Measurements from ENCODE around the gene EXOC3.
"Not testable (repeated sequence)": the region's sequence is repeated elsewhere in the genome, so short reads cannot be mapped to it uniquely, and the experiment has no call there.

EXOC3 gene

DNA sequence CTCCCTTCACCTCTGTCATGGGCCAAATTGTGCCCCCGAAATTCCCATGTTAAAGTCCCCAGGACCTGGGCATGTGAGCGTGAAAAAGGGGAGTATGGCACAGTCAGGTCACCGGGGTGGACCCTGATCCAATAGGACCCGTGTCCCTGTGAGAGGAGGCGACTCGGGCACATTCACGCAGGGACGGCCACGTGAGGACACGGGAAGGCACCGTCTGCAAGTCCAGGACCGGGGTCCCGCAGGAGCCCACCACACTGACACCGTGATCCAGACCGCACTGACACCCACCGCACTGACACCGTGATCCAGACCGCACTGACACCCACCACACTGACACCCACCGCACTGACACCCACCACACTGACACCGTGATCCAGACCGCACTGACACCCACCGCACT, 43.6 kb downstream of the EXOC3 start:
- DNase-seq (ENCODE audit: low spot score) = not testable (repeated sequence)

DNA sequence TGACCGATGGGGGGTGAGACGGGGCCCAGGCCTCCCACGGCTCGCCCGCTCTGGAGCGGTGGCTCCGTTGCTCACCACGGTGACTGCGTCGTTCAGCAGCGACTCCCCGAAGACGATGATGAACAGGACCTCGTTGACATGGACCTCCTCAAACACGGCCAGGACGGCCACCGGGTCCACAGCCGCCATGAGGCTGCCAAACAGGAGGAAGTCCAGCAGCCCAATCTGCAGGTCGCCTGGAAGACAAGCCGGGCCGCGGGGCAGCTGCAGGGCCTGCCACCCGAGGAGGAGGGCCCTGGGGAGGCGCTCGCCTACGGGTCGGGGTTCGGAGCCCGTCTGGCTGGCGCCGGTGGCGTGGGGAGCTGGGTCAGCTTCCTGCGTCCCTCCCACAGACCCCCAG, 45.3 kb downstream of the EXOC3 start:
- no peak for DNase-seq (ENCODE audit: low spot score)

DNA sequence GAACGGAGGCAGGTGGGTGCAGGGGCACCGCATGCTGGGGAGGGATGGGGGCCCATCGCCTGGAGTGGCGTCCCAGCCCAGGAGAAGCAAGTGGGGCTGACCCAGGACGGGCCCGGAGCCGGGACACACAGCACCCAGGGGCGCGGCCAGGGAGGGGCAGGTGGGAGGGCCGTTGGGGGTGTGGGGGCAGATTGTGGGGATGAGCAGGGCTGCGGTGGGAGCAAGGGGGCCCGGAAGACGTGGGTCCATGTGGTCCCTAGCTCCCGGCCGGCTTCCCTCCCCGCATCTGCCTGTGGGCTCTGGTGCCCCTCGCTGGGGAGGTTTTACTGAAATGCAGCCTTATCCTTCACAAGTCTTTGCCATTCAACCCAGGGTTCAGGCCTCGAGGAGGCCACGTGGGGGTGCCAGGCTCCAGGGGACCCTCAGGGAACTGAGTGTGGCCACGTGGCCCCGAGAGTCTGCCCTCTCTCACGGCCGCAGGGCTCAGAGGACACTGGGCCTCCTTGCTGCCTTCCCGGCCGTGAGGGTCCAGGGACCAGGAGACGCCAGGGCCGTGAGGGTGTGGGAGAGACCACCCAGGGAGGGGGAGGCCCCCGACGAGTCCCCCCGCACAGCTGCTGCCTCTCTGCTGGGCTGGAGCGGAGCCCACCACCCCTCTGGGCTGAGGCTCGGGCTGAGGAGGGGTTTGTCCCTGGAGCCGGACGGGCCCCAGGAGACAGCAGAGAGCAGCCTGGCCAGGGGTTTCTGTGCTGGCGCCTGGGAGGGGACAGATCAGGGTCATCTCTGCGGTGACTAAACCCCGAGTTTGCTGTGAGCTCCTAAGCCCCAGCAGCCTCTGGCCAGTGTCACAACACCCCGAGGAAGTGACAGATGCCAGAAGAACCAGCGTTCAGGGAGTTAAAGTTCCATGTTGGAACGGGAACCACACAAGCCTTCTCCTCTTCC, 46.0 kb downstream of the EXOC3 start:
- peak; percentile 37 for DNase-seq (ENCODE audit: low spot score)

DNA sequence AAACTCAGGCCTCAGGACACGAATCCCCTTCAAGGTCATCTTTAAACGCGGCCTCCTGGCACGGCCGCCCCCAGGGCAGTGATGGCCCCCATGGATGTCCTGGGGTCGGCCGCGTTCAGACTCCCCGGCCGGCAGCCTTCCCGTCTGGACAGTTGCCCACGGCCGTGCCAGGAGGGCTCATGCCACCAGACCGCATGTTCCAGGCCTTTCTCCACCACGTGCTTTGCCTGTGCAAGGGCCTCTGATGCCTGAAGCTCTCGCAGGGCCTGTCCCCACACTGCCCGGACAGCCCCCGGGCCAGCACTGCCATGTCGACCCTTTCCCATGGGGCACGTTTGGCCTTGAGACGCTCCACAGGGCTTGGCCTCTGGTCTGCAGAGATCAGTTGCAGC, 46.7 kb downstream of the EXOC3 start:
- no peak for DNase-seq (ENCODE audit: low spot score)

DNA sequence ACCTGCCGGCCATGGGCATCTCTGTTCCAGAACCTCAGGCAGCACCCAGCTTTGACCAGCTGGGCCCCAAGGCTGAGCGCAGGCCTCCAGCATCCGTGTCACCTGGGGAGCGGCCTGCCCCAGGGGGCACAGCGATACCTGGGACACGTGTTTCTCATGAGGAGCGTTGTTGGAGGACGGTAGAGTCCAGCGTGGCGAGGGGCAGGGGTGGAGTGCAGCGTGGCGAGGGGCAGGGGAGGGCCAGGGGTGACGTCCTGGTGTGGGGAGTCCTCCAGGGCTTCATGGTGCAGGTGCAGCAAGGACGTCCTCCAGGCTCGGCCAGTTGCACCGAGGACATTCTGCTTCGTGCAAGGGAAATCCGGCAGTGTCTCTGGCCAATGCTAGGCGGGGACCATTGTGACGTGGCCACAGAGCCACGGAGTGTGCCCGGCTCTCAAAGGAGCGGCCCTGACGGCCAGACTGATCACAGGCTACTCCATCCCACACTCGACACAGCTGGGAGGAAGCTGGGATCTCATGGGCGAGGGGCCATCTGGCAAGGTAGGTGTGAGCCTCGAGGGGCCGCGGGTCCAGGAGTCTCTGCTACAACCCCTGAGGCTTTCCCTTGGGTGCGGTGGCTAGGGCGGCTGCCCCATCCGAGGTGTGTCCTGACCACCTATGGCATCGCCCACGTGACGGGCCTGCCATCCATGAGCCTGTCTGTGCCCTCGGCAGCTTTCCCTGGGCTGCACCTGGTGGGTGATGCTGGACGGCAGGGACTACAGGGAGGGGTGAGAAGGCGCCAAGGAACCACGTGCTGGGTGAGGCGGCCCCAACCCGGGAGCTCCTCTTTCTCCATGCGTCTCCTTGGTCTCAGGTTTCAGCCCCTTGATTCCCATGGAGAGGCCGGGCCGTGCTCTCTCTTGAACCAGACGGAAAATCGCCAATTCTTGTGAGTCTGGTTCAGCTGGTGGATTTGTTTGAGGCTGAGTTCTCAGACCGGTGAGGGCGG, 47.4 kb downstream of the EXOC3 start:
- no peak for DNase-seq (ENCODE audit: low spot score)

DNA sequence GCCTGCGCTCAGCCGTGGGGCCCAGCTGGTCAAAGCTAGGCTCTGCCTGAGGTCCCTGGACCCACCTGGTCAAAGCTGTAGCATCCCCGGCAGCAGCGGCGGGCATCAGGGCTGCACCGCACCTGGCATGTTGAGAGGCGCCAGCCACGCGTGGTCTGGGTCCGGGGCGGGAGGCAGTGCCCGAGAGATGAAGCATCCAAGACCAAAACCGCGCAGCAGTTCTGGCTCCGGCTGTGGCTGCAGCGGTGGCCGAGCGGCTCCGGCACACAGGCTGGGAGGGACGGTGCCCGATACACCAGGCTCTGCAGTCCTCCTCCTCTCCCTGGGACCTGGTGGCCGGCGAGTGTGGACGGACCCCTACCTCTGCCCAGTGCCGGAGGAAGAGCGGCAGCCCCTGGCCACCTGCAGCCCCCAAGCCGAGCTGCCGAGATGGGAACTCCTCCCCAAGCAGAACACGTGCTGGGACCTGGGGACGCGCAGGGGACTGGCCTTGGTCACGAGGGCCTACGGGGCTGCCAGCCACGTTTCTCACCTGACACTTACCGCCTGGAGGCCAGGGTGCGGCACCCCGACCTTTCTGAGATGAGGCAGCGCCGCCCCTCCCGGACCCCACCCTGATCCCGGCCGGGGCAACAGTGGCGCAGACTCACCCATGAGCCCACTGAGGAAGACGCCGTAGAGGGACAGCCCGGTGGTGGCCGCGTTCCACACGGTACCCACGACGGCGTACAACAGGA, 48.3 kb downstream of the EXOC3 start:
- DNase-seq (ENCODE audit: low spot score) = no peak

DNA sequence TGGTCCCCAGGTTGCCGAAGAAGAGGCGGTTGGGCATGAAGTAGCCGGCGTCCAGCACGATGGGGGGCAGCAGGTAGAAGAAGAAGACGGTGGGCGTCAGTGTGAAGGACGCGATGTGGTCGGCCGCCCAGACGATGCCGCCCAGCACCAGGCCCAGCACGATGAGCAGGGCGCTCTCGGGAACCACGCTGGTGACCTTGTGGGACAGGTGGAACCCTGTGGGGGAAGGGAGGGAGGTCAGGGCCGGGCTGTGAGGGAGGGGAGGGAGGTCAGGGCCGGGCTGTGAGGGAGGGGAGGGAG, 48.8 kb downstream of the EXOC3 start:
- DNase-seq (ENCODE audit: low spot score) = no peak

DNA sequence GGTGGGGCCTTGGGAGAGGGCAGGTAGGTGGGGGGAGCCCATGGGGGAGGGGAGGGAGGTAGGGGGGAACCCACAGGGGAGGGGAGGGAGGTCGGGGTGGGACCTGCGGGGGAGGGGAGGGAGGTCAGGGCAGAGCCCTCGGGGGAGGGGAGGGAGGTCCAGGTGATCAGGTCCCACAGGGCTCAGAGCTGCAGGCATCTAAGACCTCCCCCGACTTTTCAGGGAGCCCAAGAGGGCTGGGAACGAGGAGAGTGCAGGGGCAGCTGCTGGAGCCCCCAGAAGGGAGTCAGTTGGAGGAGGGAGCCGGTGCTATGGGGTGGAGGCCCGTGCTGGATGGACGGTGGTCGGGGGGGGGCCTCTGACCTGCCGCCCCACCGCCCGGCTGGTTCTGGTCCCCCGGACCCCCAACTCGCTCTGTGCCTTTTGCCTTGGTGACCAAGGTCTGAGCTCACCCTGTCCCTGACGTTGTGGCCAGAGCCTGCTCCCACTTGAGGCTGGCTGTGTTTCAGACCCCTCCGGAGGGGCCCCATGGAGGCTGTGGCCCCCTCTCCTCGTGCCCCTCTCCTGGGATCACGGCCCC, 49.4 kb downstream of the EXOC3 start:
- DNase-seq (ENCODE audit: low spot score) = no peak

DNA sequence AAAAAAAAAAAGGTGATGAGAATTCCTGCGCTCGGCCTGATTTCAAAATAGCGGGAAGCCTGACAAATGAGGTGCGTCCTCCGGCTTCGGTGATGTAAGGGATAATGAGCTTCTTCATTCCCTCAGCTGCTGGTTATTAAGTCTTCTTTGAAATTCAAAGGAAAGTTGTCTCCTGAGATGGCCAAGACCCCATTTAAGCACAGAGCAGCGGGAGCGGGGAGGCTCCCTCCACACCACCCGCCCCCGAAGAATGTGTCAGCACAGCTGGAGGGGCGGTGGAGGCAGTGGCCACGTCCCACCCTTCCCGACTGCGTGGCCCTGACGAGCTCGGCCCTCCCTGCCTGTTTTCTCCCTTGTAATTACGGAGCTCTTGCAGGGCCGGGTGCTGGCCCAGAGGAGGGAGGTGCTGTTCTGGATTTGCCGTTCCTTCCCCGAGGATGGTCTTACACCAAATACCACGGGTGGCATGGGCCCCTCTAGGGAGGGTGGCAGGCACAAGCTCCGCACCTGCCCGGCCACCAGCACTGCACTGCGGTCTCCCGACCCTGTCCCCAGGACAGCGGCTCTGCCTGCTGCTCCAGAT, 50.2 kb downstream of the EXOC3 start:
- no peak for DNase-seq (ENCODE audit: low spot score)

DNA sequence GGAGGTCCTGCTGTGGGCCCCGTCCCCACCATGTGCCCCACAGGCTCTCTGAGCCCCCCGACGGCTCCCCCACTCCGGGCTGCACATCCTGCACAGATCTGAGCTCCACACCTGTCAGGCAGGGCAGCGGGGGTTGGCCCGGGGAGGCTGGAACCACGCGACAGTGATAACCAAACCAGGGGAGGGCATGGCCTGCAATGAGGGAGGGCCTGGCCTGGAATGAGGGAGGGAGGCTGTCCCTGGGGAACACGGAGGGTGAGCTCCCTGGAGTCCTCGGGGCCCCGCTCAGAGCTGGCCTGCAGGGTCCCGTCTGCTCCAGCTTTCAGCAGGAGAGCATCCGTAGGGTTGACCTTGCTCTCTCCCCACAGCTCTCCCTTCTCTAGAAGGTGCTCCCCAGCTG, 50.8 kb downstream of the EXOC3 start:
- no peak for DNase-seq (ENCODE audit: low spot score)

DNA sequence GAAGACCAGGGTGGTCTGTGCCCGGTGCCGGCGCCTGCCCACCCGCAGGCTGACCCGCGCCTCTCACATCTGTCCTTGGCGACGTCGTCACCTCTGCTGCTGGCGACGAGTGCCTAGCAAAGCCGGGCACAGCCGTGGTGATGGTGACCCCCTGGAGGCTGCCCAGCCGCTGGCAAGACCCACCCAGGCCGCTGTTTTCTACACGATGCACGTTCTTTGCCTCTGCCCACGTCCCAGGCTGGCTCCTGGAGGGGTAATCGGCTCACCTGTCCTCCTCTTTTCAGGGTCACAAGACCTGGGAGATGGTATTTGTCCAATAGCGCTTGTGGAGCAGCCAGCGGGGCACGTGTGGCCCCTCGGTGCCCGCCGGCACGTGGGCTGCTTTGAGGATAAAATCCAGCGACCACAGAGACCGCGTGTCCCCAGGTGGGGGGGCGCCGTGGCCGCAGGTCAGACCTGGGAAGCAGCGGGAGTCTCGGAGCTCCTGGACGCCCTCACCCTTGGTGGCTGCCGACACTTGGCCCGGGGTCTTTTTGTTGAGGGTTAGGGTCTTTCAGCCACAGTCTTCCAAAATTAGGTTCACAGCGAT, 51.8 kb downstream of the EXOC3 start:
- no peak for DNase-seq (ENCODE audit: low spot score)

DNA sequence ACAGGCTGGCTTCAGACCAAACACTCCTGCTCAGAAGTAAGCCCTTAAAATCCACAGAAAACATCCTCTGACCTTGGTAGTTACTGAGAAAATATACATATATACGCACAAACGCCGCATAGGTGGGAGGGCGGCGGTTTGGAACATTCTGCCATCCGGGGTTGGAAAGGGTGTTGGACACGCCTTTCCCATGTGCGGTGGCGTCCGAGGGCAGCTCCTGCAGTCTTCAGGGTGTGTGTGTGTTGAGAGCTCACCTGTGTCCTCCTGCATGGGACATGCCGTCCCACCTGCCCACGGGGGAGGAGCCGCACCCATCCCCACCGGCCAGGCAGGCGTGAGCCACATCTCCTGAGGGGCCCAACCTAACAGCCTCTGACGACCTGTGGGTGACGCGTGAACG, 53.1 kb downstream of the EXOC3 start:
- no peak for DNase-seq (ENCODE audit: low spot score)

DNA sequence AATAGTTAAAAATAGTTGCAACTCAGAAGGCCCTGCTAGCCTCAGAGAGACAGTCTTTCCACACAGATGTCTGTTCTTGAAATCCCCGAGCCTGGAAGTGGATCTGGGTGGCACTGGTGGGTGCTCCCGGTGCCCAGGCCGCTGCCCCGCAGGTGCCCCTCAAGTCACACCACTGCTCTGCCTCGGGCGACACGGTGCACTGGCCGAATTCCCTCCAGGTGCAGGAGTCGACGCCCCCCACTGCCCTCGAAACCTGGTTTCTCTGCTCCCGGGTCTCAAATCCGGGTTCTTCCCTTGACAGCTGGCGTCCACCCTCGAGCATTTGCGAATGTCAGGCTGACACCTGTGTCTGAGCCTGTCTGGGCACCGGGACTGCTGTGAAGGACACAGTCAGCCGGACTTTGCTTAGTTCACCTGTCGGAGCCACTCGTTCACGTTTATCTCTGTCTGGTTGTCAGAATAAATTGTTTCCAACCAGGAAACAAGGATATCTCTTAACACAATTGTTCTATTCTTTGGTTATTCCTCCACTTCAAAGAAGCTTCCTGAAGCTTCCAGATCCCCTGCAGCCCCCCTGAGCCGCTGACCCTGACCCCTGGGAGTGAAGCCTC, 54.2 kb downstream of the EXOC3 start:
- no peak for DNase-seq (ENCODE audit: low spot score)

DNA sequence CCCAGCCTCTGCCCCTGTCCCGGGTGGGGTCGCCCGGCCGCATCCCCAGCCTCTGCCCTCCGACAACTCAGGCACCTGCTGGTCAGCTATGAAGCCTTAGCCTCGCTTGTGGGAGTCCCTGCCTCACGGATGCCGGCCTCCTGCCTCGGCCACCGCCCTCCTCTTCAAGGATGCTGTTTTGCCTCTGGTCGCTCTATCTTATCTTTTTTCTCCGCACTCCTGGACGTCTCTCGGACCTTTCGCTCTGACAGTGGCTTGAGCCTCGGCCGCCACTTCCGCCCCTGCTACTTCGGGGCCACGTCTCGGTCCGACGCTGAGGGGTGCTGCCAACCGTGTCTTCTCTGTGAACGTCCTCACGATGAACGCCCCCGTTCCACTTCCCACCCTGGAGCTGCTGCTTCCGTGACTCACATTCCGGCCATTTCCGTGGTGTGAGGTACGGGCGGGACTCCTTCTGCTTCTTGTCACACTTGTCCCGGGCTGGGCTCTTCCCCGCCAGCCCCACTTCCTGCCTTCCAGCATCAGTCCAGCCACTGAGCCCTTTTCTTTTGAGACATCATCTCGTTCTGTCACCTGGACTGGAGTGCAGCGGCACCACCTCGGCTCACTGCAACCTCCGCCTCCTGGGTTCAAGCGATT, 55.0 kb downstream of the EXOC3 start:
- DNase-seq (ENCODE audit: low spot score) = peak; percentile 54

DNA sequence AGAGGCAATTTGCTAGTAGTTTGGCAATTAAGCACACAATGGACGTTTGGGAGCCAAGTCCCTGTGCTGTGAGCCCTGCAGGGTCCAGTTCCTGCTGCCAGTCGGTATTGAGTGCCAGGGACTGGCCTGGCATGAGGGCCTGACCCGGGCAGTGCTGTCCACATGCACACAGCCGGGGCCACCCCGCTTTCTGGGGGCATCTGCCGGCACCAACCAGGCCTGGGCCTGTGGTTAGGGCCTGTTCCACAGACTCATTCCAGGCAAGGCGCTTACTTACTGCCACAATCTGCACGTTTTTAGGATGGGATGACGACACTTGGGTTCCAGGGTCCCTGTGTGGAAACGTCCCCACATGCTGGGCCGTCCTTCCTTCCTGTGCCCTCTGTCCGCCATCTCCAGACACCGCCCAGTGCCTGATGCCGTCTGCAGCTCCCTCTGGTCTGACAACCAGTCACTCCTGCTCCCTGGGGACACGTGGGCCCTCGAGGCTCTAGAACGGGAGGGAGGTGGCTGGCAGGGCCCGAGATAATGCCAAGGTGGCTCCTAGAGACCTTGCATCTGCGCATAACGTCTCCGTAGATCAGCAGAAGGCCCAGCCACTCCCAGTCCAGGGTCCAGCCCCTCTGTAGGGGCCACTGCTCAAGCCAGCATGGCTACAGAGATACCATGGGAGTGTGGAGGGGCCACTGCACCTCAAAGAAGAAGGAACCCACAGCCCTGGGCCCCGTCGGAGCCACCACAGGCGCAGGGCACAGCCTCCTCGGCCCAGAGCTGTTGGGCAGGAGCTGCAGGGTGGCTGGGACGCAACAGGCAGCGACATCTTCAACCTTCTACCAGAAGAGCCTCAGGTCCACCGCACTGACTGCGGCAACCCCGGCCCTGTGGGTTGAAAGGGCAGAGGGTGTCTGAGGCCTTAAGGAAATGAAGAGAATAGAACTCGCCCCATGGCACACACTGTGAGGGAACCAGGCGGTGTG, 56.5 kb downstream of the EXOC3 start:
- no peak for DNase-seq (ENCODE audit: low spot score)

DNA sequence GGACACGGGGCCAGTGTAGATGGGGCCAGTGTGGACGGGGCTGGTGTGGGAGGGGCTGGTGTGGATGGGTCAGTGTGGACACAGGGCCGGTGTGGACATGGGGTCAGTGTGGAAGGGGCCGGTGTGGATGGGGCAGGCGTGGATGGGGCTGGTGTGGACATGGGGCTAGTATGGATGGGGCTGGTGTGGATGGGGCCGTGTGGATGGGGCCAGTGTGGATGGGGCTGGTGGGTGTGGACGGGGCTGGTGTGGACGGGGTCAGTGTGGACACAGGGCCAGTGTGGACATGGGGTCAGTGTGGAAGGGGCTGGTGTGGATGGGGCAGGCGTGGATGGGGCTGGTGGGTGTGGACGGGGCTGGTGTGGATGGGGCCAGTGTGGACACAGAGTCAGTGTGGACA, 57.5 kb downstream of the EXOC3 start:
- DNase-seq (ENCODE audit: low spot score) = no peak

DNA sequence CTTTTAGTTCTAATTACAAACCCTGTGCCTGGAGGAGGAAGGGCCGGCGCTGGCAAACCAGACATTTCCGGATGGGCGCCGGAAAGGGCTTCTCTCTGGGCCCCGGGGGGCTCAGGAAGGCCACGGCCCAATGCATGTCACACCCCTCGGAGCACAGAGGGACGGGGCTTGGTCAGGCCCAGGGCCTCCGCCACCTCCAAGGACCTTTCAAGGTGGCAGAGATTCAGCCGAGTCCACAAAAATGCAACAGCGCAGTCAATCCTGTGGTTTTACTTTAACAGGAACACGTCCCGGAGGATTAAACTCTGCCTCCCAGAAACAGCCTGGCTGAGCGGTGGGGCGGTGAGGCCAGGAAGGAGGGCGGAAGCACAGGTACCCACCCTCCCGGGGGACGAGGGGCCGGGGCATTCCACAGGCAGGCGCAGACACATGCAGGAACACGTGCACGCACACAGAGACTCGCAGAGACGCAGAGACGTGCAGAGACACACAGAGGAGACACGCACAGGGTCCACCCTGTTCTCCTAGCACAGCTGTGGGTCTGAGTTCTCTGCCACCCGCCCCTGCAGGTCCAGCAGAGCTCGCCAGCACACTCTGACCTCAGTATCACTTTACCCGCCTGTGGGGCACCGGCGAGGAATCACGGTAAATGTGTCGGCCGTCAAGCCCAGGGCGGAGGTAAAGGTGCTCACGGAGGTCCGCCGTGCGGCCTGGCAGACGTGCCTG, 58.3 kb downstream of the EXOC3 start:
- DNase-seq (ENCODE audit: low spot score) = no peak

DNA sequence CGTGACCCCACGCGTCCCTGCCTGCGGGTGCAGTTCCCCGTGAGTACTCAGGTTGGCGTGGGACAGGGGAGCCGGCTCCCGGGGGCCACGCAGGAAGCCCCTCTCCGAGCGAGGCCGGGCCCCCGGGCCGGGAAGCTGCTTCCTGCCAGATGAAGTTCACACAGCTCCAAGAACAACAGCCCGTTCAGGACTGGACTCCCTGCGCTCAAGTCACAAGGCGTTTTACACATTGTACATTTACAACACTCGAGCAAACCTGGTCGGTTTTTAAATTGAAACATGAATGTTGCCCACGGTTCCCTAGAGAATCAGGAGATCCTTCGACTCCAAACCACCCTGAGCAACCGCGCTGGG, 58.8 kb downstream of the EXOC3 start:
- no peak for DNase-seq (ENCODE audit: low spot score)

Measured in hepatic stellate cell (primary cell).